GM19455 (cell line): ENCODE results near the gene APAF1.

ENCODE experiments used
- ATAC-seq: cut with Tn5 transposase; IDR thresholded peaks from one replicate; pipeline ENCODE4 v1.9.1; 2021; ENCODE audit not compliant: unreplicated experiment

APAF1 gene

GRCh38 chr12:98669751-98670150, 24.7 kb downstream of the APAF1 start:
- ATAC-seq = no peak

GRCh38 chr12:98671459-98671858, 26.4 kb downstream of the APAF1 start:
- ATAC-seq = no peak

DNA sequence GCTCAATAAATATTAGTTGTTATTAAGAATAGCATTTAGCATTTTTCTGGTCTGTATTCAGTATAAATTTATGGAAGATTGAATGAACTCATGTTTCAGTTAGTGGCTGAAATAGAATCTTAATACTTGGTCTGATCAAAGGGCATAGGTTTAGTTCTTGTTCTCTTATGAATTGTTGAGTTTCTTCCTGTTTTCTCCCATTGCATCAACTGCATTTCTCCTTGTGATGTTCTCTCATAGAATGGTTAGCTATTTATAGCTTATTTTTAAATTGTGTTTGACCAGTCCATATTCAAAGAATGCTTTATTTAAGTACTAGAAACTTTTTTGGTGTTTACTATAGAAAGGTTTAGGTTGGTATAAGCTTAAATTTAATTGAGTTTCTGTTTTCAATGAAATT, 29.8 kb downstream of the APAF1 start:
- no peak for ATAC-seq

DNA sequence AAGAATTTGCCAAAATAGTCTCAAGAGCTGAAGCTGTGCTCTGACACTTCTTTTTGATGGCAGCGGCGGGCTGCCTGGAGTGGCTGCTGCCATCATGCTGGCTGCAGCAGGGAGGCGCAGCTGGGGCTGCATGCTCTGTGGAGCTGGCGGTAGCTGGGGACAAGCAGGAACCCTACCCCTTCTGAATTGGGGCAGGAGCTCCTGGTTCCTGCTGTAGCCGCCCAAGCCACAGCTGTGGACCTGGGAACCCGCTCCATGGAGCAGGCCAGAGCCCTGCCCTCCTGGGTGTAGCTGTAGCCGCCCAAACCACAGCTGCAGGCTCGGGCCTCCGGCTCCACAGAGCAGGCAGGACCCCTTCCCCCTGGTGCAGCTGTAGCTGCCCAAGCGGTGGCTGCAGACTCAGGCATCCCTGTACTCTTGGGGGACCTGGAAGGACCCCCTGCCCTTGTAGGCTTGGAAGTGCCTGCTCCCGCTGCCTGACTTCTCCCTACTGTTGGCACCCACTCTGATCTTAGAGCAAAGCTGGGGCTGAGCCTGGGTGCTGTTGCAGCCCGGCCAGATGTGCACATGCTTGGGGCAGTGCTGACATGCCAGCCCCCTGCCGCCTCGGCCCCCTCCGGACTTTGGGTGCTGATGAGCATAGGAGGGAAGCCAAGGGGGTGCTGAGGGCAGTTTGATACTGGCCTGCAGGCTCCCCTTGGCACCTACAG, 33.3 kb downstream of the APAF1 start:
- no peak for ATAC-seq

DNA sequence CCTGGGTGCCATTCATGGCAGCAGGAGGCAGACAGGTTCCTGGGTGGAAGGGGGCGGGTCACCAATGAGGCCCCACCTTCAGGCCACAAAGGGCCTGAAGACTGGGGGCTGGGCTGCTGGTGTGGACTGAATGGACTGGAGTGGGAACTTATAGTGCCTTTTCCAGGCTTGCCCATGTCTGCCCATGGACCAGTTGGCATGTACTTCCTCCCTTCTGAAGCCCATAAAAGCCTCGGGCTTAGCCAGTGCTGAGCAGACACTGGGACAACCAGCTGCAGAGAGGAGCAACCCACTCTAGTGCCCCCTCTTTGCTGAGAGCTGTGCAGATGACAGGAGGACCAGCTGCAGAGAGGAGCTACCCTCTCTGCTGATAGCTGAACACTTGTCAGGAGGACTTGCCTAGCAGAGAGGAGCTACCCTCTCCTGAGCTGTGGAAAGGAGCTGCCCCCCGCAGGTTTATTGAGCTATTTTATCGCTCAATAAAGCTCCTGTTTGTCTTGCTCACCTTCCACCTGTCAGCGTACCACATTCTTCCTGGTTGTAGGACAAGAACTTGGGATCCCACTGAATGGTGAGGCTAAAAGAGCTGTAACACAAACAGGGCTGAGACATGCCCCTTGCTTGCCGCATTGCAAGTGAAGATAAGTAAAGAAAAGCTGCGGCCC, 34.0 kb downstream of the APAF1 start:
- ATAC-seq = no peak

- no peak for ATAC-seq
These were observed 34.5 kb downstream of the APAF1 start for GRCh38 chr12:98679611-98680005.

DNA sequence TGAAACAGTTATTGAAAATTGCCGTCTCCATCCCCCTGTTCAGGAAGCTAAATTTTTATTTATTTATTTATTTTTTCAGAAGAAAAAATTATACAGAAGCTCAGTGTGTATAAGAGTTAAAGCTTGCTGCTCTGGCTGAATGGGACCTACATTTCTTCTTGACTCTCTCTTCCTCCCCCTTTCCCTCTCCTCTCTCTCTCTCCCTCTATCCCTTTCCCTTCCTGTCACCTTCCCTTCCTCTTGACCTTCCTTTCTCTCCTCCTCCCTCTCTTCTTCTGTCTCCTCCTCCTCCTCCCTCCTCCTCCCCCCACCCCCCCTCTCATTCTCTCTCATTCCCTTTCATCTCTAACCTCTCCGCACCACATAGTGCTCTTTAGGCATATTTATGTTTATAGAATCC, 39.1 kb downstream of the APAF1 start:
- no peak for ATAC-seq

GRCh38 chr12:98686603-98687002, 41.5 kb downstream of the APAF1 start:
- ATAC-seq = no peak

GRCh38 chr12:98691351-98691750, 46.3 kb downstream of the APAF1 start:
- no peak for ATAC-seq

- ATAC-seq = no peak
These were observed 51.1 kb downstream of the APAF1 start for GRCh38 chr12:98696036-98696646.

- ATAC-seq = no peak
These were observed 52.1 kb downstream of the APAF1 start for GRCh38 chr12:98697209-98697608.

- peak; percentile 88 for ATAC-seq
These were observed 53.7 kb downstream of the APAF1 start for GRCh38 chr12:98698603-98699463.

DNA sequence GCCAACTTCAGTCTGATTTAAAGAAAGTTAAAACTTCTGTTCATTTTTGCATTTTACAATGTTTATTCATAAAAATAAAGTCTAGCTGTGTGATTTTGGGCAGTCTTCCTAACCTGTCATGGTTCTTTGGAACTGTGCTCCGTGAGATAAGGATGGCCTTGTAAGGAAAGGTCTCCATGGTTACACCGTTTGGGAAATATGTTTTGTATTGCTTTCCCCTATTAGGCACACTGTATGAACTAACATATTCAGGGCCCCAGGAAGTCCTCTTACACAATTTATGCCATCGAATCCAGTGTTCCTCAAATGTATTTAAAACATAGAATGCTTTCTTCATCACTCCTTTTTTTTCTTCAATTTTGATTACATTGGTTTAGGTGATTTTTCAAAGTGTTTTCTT, 54.5 kb downstream of the APAF1 start:
- no peak for ATAC-seq

- no peak for ATAC-seq
These were observed 56.1 kb downstream of the APAF1 start for GRCh38 chr12:98701166-98701565.

- no peak for ATAC-seq
These were observed 63.9 kb downstream of the APAF1 start for GRCh38 chr12:98709022-98709421.

DNA sequence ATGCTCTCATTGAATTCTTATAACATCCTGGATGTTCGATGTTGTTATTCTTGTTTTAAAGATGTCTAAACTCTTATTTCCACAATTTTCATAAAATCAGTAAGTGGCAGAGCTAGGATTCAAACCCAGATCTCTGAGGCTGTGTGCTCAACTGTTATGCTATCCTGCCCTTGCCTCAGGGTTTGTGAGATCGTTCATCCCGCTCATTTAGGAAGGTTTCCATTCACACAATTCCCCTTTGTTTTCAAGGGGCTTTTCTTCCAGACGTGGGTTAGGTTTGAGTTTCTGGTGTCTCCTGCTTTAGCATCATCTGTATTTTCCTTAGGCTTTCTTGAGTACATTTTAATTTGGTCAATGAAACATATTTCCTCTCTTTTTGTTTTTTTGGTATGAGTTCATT, 69.3 kb downstream of the APAF1 start:
- ATAC-seq = no peak

DNA sequence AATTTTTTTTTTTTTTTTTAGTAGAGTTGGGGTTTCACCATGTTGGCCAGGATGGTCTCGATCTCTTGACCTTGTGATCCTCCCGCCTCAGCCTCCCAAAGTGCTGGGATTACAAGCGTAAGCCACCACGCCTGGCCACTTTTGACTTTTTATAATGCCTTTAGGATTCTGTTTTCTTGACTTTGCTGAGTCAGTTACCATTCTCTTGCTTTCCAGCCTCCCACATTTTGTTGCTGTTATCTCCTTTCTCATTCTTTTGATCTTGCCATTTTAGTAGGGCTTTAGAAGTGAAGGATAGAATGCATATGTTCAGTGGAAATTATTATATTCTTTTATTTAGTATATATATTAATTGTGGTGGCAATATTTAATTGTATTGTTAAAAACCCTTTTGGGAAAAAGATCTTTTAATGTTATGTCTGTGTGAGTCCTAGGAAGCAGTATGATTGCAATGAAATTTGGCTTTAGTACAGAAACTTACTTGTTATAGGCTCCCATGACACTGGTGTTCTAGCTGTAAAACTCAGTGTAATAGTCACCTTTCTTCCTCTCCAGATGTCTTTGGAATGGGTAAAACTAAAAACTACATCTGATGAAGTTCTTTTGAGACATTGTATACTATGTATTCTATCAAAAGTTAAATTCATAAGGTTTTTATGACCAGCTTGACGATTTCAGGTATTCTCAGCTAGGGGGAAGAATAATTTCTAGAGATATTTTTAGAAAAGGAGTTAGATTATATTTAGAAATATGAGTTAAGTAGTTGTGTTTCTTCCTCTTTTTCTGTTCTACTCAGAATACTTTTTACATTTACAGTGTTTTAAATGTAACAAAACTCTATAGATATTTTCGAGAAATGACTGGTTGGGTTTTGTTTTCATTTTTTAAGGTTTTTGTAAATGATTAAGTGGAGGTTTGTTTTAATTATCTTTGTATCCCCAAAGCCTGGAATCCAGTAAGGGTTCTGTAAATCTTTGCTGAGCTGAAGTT, 74.7 kb downstream of the APAF1 start:
- ATAC-seq = no peak

- ATAC-seq = no peak
These were observed 76.2 kb downstream of the APAF1 start for GRCh38 chr12:98721204-98721702.

DNA sequence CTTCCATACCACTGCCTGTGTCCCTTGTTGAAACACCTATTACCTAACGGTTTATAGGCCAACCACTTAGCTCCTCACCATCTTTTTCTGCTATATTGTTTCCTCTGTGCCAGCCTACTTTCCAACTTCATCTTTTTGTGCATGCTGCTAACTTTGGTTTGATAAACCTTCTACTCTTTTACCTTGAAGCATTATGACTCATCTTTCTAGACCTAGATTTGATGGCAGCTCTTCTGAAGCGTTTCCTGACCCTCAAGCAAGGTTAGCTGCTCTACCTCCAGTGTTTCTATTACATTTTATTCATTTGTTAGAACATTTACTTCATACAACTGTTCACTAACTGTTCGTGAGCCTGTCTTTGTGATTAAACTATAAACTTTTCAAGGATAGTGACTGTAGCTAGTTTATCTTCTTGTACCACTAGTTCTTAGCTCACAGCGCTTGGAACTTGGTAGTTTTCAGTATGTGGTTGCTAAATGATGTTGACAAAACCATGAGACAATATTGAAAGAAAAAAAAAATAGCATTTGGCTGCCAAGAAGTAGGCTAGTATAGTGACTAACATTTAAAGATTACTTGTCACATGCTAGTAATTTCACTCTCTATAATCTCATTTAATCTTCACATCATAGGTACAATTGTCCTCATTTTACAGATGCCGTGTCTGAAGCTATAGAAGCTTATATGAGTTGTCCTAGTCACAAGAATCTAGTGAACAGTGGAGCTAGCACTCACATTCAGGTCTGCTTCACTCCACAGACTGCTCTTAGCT, 79.5 kb downstream of the APAF1 start:
- no peak for ATAC-seq
